Colonic mucosa (tissue), 4 donors: ENCODE data around the gene POLR1A. TPM values are rescaled to one million over a fixed set of nuclear protein-coding genes. Genes with fewer than 3 reads are reported as not detected.

ENCODE experiments used
- DNase-seq: peaks from one replicate; pipeline ENCODE4 v3.0.0-alpha.2; 2020
- H3K27ac ChIP-seq: fragments of 200-600 bp; one replicate; pipeline ENCODE4 v1.8.0; 2021
- H3K27me3 ChIP-seq: fragments of 200-600 bp; one replicate; pipeline ENCODE4 v1.8.0; 2021
- H3K36me3 ChIP-seq: fragments of 200-600 bp; one replicate; pipeline ENCODE4 v1.8.0; 2021
- H3K4me1 ChIP-seq: fragments of 200-600 bp; one replicate; pipeline ENCODE4 v1.8.0; 2021; ENCODE audit warnings: mild to moderate bottlenecking
- H3K4me3 ChIP-seq: fragments of 200-600 bp; one replicate; pipeline ENCODE4 v1.8.0; 2021
- H3K9ac ChIP-seq, 2 donors: one replicate each; pipeline ENCODE4 v1.7.0; 2013; ENCODE audit warnings: control low read depth in 2 of 2, low read depth in 2 of 2, low read length in 2 of 2
- H3K9me3 ChIP-seq: fragments of 200-600 bp; one replicate; pipeline ENCODE4 v1.8.0; 2021
- intact Hi-C: fragments of 100-400 bp; cut with DNase I; formaldehyde crosslinking; loops from one replicate; pipeline ENCODE4 v1.14.1; 2022
- total RNA-seq, 2 donors: library from RNA; stranded (reverse); fragmentation: NEBNext Ultra II Directional in 1 of 2; extraction: Animal tissue kit (Norgen Biotek cat#: 25700) in 1 of 2; gene quantifications; one replicate each; pipeline ENCODE4 v1.2.1, GENCODE V29; 2021
- TF ChIP-seq, protein P1 (sequence below): fragments of 200-600 bp; IDR thresholded peaks from one replicate; pipeline ENCODE4 v1.8.0; 2022; ENCODE audit warnings: antibody characterized with exemption, mild to moderate bottlenecking
- donor health status: healthy.
- donor health status: DM: no; HTN: no; CAD: no.
- donor health status: DM: no; HTN: no; CAD: no.

Gene POLR1A
- total RNA-seq, 2 donors from 2014 or later, result 17.9 to 35.9 TPM

DNA sequence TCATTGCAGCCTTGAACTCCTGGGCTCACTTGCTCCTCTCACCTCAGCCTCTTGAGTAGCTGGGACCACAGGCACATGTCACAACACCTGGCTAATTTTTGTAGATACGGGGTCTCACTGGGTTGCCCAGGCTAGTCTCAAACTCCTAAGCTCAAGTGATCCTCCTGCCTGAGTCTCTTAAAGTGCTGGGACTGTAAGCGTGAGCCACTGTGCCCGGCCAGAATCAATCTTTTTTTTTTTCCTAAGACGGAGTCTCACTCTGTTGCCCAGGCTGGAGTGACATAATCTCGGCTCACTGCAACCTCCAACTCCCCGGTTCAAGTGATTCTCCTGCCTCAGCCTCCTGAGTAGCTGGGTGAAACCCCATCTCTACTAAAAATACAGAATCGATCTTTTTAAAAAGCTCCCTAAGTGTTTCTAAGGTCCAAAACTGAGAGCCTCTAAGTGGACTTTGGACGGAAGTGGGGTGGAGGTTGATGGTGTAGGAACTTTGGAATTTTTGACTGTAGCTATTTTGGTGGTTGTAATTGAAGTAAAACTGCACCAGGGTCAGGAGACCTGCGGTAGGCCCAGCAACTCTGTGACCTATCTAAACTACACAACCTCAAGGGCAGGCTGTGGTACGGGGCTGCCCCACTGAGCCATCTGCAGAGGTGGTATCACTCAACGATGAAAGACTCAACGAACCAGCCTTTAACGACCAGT lies 82.9 kb downstream of the POLR1A start:
- Histone ChIP-seq H3K9me3 (no peaks in the 10 kb centered on the region), H3K9ac (no peak overlapping the region), H3K36me3 (peaks cover 7% of the 10 kb centered on the region), H3K4me3 (no peak overlapping the region), H3K27ac (no peak overlapping the region), H3K4me1 (no peaks in the 10 kb centered on the region), H3K27me3 (no peaks in the 10 kb centered on the region)
- no peak for DNase-seq
- intact Hi-C loops, result no loop called here
- TF ChIP-seq, protein P1, sequence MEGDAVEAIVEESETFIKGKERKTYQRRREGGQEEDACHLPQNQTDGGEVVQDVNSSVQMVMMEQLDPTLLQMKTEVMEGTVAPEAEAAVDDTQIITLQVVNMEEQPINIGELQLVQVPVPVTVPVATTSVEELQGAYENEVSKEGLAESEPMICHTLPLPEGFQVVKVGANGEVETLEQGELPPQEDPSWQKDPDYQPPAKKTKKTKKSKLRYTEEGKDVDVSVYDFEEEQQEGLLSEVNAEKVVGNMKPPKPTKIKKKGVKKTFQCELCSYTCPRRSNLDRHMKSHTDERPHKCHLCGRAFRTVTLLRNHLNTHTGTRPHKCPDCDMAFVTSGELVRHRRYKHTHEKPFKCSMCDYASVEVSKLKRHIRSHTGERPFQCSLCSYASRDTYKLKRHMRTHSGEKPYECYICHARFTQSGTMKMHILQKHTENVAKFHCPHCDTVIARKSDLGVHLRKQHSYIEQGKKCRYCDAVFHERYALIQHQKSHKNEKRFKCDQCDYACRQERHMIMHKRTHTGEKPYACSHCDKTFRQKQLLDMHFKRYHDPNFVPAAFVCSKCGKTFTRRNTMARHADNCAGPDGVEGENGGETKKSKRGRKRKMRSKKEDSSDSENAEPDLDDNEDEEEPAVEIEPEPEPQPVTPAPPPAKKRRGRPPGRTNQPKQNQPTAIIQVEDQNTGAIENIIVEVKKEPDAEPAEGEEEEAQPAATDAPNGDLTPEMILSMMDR, result no peak

DNA sequence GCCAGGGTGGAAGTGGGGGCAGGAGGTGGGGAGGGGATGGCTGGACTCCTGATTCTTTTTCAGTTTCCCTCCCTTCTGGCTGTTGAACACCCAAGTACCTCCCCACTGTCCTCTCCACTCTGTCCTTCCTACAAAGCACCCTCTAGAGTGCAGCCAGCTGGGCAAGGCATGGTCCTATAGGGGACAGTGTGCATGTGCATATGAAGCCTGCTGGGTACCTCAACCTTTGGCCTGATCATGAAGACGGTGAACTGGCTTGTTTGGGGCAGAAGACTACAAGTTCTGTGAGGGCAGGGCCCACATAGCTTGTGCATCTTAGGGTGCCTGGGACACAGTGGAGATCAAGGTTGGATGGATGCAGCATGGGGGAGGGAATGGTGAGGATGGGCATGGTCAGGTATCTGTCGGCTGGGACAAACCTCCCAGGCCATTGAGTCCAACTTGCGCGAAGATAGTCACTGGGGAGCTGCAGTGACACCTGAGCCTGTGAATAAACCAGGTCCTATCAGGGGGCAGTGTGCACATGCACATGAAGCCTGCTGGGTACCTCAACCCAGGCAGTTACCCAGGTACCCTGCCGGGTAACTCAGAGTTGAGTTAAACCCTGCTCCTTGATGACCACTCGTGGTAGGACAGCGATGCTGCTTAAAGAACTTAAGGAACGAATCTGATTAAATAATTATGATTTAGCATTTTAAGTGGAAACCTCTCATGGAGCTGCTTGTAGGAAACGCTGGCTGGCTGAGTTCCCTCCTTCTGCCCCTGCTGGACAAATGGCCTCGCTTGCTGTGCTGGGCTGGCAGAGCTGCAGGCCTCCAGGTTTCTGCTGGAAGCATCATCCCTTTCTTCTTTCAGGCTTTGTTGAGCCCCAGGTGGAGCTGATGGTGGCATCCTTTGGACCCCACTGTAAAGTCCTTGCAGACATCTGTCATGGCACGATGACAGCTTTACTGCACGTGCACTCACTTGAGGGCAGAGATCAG lies 84.0 kb downstream of the POLR1A start:
- no peak overlapping the region for H3K4me3 ChIP-seq
- H3K9ac ChIP-seq, result no peak overlapping the region
- intact Hi-C loops, result no loop called here
- H3K9me3 ChIP-seq, result no peaks in the 10 kb centered on the region
- TF ChIP-seq, protein P1, result no peak
- no peaks in the 10 kb centered on the region for H3K27me3 ChIP-seq
- no peak for DNase-seq
- H3K4me1 ChIP-seq, result peaks cover 4% of the 10 kb centered on the region
- H3K27ac ChIP-seq, result no peak overlapping the region
- no peaks in the 10 kb centered on the region for H3K36me3 ChIP-seq

DNA sequence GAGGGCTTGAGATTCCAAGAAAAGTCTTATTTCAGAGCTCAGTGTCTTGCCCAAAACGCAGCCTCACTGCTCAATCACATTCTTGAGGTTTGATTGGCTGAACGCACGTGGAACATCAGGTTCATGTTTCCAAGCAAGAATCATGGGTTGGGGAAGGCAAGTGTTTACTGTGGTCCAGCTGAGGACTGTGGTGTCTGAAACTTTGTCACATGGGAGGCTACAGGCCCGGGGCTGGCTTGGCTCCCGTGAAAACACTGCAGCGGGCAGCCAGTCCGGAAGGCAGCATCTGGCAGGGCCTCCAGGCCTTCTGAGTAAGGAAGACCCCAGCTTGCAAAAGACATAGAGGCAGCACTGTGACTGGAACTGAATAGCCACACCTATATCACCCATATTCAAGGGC lies 84.7 kb downstream of the POLR1A start:
- H3K9ac ChIP-seq, result no peak overlapping the region
- intact Hi-C loops, result no loop called here
- DNase-seq, result peak; percentile 38
- H3K4me3 ChIP-seq, result no peak overlapping the region
- no peak overlapping the region for H3K27ac ChIP-seq
- H3K36me3 ChIP-seq, result no peaks in the 10 kb centered on the region
- H3K9me3 ChIP-seq, result no peaks in the 10 kb centered on the region
- H3K4me1 ChIP-seq, result peaks cover 4% of the 10 kb centered on the region
- TF ChIP-seq, protein P1, result no peak
- H3K27me3 ChIP-seq, result no peaks in the 10 kb centered on the region

DNA sequence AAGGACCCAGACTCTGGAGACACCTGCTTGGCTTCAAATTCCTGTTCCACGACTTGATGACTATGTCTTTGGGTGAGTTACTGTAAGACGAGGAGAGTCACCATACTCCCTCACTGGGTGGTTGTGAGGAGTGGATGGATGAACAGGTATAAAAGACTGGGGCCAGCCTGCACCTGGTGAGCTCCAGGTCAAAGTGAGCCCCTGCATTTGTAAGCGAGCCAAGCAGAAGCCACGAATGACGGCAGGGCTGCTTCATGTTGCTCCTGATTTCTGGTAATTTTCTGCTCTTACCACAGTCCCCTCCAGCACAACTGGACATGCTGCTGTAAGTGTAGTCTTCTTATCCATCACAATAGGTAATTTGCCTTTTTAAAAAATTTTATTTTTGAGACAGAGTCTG lies 86.6 kb downstream of the POLR1A start:
- Histone ChIP-seq H3K9me3 (no peaks in the 10 kb centered on the region), H3K27me3 (no peaks in the 10 kb centered on the region), H3K4me1 (peaks cover 4% of the 10 kb centered on the region), H3K9ac (no peak overlapping the region), H3K4me3 (no peak overlapping the region), H3K36me3 (no peaks in the 10 kb centered on the region), H3K27ac (no peak overlapping the region)
- TF ChIP-seq, protein P1, result no peak
- intact Hi-C loops, result no loop called here
- DNase-seq, result no peak

DNA sequence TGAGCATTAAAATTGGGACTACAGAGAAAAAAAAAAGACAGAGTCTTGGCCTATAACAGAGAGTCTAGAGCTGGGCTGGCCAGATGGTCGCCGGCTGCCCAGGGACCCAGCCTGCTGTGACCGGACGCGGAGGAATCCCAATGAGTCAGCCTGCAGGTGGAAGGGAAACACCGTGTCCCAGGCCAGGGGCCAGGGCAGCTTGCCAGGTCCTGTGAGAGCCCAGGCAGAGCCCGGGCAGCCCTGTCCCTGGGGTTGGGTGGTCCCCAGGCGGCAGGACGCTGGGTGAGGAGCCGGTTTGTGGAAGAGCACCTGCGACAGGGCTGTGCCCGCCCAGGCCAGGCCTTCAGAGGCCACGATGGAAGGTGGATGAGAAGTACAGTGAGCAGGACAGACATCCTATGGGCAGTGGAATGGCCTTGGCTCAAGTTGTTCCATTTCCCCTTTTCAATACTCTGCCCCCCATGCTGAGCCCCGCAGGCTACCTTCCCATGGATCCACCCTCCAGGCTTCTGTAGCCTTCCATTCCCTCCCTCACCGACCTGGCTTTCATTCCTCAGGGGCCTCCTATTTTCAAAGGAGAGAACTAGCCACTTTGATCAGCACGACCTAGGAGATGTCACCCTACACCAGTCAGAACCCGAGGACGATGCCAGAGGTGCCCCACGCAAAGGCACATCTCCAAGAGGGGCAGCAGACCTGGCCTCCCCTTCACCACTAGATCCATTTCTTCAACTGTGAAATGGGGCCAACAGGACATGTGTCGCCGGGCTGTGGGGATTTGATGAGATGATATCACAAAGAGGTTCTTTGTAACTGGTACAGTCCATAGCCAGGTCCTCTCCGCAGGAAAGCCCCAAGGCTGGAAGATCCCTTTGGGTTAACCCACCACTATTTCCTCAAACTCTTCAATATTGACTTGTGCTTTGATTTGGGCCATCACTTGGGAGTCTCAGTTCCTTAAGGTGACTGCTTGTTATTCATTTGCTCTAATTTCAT lies 87.5 kb downstream of the POLR1A start:
- intact Hi-C loops, result no loop called here
- Histone ChIP-seq H3K9ac (no peak overlapping the region), H3K4me1 (peaks cover 4% of the 10 kb centered on the region), H3K36me3 (no peaks in the 10 kb centered on the region), H3K4me3 (no peak overlapping the region), H3K27ac (no peak overlapping the region), H3K9me3 (no peaks in the 10 kb centered on the region), H3K27me3 (no peaks in the 10 kb centered on the region)
- TF ChIP-seq, protein P1, result no peak
- DNase-seq, result no peak
